GM20431 (cell line): ENCODE data around the gene TOR4A.

Experiments used
- in situ Hi-C: fragments of 300-500 bp; cut with MseI, MboI; formaldehyde crosslinking; loops from one replicate; pipeline ENCODE4 v1.15.0; 2020; ENCODE audit warnings: low sequenced_read_pairs; ENCODE audit not compliant: unreplicated experiment

Gene TOR4A

DNA sequence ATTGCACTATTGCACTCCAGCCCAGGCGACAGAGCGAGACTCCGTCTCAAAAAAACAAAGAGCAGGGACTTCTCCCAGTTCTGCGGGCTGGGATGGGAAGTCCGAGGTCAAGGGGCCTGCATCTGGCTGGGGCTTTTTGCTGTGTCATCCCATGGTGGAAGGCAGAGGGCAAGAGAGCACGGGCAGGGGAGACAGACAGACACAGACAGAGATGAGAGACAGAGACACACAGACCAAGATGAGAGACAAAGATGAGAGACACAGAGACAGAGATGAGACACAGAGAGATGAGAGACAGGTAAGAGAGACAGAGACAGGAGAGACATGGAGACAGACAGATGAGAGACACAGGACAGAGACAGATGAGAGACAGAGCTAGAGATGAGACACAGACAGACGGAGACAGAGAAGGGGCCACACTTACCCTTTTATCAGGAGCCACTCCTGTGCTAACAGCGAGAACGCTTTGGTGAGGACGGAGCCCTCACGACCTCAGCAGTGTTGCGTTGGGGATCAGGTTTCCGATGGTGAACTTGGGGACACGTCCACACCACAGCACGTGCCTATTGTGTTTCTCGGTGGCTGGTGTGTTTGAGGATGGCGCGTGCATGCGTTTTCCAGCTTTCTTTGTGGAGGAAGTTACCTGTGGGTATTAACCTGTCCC is 8.9 kb upstream of the TOR4A start:
- in situ Hi-C loops = no loop called here

DNA sequence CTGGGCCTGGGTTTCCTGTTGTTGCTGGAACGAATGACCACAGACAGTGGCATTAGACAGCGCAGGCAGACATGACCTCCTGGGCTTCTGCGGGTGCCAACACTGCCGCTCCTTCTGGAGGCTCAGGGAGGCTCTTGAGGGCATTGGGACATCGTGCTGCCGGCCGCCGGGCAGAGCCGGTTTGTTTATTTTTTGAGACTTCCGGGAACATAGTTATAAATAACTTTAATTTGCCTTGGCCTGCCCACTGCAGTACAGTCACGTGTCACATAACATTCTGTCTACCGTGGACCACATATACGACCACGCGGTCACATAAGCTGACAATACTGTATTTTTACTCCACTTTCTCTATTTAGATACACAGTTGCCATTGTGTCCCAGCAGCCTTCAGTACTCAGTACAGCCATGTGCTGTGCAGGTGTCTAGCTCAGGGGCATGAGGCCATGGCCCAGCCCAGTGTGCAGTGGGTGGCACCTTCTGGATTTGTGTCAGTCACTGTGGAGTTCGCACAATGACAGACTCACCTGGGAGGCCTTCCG is 8.2 kb upstream of the TOR4A start:
- in situ Hi-C loops = no loop called here

DNA sequence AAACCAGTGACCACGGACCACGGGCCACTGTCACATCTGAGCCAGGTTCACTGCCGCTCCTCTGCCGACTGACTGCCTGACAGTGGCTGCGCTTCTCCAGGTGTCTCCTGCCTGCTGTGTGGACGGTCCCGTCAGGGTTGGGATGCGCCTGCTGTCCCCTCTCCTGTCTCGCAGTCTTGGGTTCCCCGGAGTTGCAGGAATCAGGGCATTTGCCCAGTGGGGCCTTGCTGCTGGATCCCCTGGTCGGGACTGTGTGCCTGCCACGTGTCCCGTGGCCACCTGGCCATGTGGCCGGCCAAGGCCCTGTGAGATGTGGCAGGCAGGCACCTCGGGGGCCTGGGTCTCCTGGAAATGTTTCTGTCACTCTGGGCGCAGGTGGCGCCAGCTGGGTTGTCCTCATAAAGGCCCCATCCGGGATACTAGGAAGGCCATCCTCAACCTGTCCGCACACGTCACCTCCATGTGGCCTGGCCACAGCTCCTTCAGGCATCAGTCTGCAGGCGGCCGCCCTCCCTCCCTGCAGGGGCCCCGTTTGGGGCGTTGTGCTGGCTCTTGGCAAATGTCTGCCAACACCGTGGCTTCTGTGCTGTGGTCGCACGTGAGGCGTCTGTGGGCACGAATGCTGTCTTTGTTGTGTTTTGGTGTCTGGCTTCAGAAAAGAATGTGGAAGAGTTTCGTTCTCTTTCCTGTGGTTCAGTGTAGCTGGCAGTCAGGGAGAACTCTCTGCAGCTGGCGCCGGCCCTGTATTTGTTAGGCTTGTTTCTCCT is 6.4 kb upstream of the TOR4A start:
- in situ Hi-C loops = no loop called here

DNA sequence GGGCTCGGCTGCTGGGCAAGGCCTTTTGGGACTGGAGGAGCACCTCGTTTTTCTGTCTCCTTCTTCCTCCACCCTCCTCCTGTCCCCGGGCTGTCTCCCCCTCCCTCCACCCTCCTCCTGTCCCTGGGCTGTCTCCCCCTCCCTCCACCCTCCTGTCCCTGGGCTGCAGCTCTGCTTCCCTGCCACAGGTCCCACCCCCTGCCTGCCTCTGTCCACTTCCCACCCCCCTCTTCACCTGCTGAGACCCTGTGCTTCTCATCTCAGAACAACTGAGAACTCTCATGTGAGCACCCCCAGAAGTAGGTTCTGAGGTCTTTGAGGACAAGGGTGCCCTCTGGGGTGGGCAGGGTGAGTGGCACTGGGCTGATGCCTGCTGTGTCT is 5.8 kb upstream of the TOR4A start:
- in situ Hi-C loops = no loop called here

DNA sequence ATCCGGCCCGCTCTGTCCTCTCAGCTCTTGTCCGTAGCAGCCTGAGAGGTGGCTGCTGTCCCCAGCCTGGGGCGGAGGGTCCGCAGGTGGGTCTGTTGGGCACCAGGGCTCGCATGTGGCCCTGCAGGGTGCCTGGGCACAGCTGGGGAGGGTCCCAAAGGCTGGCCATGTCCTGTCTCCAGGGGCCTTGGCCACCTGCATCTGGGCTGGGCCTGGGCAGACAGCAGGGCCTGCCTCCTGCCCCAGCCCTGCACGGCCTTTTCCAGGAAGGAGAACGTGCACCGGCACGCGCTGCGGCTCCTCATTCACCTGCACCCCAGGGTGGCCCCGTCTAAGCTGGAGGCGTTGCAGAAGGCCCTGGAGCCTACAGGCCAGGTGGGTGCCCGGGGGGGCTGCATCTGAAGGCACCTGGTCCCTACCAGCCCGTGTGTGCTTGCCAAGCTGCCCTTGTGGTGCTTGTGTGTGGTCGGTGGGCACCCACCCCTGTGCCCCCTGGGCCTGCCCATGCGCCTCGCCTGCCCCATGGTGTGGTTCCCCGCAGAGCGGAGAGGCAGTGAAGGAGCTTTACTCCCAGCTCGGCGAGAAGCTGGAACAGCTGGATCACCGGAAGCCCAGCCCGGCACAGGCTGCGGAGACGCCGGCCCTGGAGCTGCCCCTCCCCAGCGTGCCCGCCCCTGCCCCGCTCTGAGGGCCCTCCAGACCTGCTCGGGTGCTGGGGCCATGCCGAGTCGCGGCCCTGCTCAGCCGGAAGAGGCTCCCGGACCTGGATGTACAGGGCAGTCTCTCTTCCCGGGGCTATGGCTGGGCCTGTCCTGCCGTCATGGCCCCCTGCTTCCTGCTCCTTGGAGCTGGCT is 5.1 kb upstream of the TOR4A start:
- in situ Hi-C loops = no loop called here

DNA sequence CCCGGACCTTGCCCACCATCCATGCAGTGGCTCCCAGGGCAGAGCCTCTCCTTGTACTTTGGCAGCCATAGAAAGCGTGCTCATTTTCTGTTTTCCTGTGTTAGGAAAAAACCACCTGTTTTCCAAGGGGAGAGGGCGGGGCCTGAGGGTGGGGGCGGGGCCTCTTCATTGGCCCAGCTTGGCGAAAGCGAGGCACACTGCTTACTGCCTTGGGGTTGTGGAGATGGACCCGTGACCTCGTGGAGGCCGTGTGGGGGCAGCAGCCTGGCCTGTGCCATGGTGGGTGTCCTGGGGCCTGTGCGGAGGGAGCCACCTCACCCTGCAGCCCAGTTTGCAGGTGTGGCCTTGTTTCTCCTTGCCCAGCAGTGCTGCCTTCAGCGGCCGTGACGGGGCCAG is 4.4 kb upstream of the TOR4A start:
- in situ Hi-C loops = no loop called here

DNA sequence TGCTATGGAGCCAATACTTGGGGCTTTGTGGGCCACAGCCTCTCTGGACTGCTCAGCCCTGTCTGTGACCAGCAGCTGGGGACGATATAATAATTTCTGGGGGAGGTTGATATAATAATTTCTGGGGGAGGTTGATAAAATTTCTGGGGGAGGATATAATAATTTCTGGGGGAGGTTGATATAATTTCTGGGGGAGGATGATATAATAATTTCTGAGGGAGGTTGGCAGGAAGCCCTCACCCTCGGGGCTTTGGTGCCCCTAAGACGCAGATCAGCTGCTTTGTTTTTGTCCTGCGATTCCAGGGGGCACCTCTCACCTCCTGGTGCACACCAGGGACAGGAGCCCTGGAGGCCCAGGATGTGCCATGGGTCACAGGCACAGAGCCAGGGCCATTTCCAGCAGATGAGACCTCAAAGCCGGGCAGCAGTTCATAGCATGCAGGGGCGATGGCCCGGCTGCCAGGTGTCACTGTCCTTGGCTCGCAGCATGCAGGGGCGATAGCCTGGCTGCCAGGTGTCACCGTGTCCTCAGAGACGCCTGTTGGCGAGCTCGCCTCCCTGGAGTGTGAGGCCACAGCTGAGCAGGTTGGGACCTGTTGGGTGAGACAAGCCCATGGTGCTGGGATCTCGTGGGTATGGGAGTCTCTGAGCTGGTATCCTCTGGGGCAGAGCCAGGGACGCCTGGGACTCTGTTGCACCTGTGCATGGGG is 3.8 kb upstream of the TOR4A start:
- in situ Hi-C loops = no loop called here

DNA sequence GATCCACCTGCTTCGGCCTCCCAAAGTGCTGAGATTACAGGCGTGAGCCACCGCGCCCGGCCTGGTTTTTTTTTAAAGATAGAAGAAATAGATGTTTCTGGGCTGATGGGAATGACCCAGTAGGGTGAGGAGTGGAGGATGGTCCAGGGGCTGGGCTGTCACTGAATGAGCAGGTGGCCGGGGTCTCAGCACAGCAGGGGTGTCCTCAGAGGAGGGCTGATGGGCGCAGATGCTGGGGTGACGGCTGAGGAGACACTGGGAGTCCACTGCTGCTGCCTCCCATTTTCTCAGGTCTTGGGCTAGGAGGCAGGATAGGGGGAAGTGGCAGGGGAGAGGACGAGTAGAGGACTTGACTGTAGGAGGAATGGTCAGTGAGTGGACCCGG is 2.3 kb upstream of the TOR4A start:
- in situ Hi-C loops = no loop called here

DNA sequence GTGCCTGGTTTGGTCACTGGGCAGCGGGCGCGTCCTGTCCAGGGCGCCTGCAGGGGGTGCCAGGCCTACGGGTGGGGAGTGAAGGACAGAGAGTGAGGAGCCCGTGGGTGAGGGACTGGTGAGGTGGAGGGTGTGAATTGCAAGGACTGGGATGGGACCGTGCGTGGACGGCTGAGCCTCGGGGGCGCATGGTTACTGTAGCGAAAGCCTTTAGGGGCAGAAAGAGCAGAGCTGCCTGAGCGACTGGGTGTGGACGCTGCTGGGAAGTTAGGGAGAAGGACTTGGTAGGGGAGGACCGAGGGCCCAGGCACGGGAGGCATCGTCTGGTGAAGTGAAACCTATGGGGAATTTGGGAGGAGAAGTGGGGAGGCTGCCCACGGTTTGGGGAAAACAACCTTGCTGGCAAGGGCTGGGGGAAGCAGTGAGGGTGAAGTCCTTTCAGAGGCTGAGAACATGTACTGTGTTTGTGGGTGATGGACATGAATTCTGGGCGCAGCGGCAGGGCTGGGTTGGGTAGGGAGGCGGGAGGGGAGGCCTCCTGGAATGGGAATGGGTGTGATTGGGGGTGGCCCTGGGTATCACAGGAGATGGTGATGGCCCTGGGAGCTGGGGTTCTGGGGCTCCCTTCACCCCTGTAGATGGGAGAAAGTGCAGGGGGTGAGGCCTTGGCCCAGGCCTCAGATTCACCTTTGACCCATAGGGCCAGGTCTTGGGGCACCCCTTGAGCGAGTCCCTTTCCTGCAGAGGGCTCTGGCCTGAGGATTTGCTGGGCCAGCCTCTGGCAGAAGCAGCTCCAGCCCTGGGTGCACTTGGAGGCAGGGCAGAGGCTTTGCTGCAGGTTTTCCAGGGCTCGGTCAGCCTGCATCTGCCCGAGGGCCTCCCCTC is 1.7 kb upstream of the TOR4A start:
- in situ Hi-C loops = no loop called here

DNA sequence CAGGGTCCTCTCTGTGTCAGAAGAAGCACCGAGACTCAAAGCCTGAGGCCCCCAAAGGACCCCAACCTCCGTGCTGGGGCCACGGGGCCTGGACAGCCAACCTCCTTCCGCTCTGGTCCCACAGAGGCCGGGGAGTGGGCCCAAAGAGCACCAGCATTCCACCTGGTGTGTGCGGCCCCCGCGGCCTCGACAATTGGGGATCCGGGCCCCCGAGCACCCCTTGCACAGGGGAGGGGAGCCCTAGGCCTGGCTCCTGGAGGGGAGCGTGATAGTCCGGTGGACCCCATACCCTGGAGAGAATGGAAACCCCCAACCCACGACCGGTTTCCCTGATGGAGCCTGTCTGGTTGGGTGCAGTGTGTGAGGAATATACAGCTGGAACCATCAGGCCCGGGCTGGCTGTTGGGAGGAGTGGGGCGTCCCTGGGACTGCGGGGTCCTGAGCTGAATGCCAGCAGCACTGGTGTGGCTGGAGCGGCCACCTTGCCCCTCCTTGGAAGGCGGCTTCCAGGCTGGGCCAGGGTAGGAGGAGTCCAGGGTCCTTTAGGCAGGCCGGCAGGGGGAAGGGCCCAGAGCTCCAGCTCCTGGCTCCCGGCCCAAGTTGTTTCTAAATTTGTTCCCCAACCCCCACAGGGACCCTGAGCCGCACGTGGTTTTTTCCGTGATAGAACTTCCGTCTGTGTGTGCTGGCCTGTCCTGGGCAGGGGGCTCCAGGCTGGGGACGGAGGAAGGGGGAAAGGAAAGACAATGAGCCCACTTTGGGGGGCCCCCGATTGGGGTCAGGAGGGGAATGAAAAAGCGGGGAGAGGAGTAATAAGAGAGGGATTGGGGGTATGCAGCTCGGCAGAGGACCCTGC is 825 bp upstream of the TOR4A start:
- in situ Hi-C loops = no loop called here

DNA sequence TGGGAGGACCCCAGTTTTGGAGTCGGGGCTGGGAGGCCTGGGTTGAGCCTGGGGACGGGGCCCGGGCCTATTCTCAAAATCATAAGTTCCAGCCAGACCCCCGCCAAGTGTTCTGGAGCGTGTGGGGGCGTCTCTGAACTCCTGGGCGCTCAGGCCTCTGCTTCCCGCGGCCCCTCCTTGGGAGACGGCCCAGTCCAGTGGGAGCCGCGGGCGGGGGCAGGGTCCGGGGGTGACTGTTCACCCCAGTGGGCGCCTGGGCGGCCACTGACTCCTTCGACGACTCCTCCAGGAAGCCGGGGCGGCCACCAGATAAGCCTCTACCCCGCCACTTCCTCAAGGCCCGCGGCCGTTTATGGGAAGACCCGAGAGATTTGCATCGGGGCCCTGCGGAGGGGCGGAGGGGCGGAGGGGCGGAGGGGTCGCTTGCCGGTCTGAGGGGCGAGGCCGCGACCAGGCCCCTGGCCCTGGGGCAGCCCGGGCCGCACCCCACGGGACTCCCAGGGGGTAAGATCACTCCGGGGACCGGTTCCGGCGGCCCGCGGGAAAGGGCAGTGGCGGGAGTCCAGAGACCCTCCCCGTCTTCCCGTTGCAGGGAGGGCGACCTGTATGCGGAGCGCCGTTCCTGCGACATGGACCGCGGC is 655 bp downstream of the TOR4A start:
- in situ Hi-C loops = no loop called here

DNA sequence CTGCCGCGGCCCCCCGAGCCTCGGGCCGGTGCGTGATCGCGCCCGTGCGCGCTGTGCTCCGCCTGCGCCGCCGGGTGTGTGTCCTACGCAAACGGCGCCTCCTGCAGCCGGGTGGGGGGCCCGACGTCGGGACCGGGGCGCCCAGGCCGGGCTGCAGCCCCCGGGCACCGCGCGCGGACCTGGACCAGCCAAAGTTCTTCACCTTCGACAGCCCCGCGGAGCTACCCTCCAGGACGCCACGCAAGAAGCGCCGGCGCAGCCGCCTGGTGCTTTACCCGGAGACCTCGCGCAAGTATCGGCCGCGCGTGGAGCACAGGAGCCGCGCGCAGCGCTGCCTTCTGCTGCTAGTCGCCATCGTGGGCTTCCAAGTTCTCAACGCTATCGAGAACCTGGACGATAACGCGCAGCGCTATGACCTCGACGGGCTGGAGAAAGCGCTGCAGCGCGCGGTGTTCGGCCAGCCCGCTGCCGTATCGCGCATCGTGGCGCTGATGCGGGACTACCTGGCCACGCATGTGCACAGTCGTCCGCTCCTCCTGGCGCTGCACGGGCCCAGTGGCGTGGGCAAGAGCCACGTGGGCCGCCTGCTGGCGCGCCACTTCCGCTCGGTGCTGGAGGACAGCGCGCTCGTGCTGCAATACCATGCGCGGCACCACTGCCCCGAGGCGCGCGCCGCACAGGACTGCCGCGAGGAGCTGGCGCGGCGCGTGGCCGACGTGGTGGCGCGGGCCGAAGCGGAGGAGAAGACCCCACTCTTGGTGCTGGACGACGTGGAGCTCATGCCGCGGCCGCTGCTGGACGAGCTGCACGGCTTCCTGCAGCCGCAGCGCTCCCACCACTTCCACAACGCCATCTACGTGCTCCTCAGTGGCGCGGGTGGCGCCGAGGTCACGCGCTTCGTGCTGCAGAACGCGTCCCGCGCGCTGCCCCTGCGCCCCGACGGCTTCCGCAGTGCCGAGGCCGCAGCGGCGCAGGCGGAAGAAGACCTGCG is 1.5 kb downstream of the TOR4A start:
- in situ Hi-C loops = no loop called here

DNA sequence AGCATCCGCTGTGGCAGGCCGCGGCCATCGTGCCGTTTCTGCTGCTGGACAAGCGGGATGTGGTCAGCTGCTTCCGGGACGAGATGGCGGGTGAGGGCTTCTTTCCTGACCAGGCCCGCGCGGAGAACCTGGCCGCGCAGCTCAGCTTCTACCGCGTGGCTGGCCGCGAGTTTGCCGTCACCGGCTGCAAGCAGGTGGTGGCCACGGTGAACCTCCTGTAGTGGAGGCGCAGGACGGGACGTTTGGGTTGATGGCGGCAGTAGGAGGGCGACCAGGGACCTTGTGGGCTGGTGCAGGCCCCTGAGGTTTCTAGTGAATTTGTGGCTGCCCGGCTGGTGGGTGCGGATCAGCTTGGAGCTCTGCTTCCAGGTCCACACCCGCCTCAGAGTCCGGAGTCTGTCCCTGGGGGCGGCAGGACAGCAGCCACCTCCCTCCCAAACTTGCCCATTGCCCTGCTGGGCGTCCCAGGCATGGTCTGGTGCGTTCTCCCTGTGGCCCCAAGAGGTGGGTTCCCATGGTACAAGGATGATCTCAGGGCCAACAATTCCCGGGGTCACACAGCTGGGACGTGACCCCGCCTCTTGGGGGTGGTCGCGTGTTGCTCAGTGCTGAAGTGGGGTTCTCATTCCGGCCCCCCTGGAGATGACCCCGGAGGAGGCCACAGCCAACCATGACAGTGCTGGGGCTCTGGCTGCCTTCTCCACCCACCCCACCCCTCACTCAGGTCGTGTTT is 2.4 kb downstream of the TOR4A start:
- in situ Hi-C loops = no loop called here

DNA sequence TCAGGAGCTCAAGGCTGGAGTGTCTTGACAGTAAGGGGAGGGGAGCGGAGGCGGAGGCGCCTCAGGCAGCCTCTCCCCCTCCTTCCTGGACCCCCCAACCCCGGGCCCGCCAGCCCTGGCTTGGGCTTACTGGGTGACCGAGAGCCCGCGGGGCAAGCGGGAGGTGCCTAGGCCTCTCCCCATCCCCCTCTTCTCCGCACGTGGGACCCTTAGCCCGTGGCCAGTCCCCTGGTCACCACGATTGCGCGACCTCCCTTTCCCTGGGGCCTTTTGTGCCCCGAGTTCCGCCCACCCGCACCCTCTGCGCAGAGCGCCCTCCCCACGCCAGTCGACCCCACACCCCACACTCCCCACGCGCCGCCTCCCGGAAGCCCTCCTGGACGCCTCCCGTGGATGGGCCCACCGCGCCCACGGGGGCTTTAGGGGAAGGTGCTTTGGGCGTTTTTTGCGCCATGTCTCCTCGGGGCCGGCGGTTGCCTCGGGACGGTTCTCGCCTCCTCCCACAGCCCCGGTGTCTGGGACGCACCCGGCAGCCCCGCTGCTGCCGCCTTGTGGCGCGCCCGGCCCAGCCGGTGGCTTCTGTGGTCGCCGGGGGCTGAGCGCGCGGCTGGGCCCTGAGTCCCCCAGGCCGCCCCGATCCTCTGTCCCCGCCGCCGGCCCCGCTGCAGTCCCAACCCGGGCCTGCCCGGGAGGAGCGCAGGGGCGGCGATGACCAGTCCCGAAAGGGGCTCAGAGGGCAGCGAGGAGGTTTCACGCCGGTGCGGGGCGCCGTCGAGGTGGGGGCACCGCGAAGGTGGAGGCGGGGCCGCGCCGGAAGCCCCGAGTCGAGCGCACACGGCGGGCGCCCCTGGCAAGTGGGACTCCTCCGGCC is 3.2 kb downstream of the TOR4A start:
- in situ Hi-C loops = no loop called here
